HG03469 (cell line): ENCODE measurements around the gene ZFP36.

Experiments used
- ATAC-seq: cut with Tn5 transposase; IDR thresholded peaks from one replicate; pipeline ENCODE4 v1.9.1; 2021; ENCODE audit warnings: mild to moderate bottlenecking, moderate library complexity, moderate number of reproducible peaks; ENCODE audit not compliant: unreplicated experiment

The ZFP36 gene

GRCh38 chr19:39415111-39416046 is 8.7 kb downstream of the ZFP36 start:
- ATAC-seq = no peak

- no peak for ATAC-seq
These were observed 9.8 kb downstream of the ZFP36 start for GRCh38 chr19:39416152-39417120.

- ATAC-seq = no peak
These were observed 11.0 kb downstream of the ZFP36 start for GRCh38 chr19:39417463-39418181.

GRCh38 chr19:39419003-39419402 is 12.4 kb downstream of the ZFP36 start:
- ATAC-seq = no peak

GRCh38 chr19:39420769-39421168 is 14.1 kb downstream of the ZFP36 start:
- ATAC-seq = no peak

- ATAC-seq = no peak
These were observed 15.4 kb downstream of the ZFP36 start for GRCh38 chr19:39422020-39422419.

- no peak for ATAC-seq
These were observed 16.8 kb downstream of the ZFP36 start for GRCh38 chr19:39423258-39424086.

- no peak for ATAC-seq
These were observed 18.3 kb downstream of the ZFP36 start for GRCh38 chr19:39424934-39425333.

GRCh38 chr19:39425744-39426143 is 19.1 kb downstream of the ZFP36 start:
- no peak for ATAC-seq

- no peak for ATAC-seq
These were observed 19.5 kb downstream of the ZFP36 start for GRCh38 chr19:39426170-39426569.

GRCh38 chr19:39427707-39428106 is 21.1 kb downstream of the ZFP36 start:
- ATAC-seq = no peak

- ATAC-seq = no peak
These were observed 21.9 kb downstream of the ZFP36 start for GRCh38 chr19:39428283-39429112.

- ATAC-seq = peak; percentile 33
These were observed 24.3 kb downstream of the ZFP36 start for GRCh38 chr19:39430675-39431593.

GRCh38 chr19:39432677-39433025 is 26.0 kb downstream of the ZFP36 start:
- ATAC-seq = no peak

- ATAC-seq = no peak
These were observed 26.9 kb downstream of the ZFP36 start for GRCh38 chr19:39433480-39434079.

GRCh38 chr19:39434123-39435076 is 27.8 kb downstream of the ZFP36 start:
- ATAC-seq = no peak
